Hematopoietic multipotent progenitor cell treated with erythropoietin and hydrocortisone succinate and interleukin-3 and kit ligand, for 8 days (in vitro differentiated cells): ENCODE measurements around the gene VPS25.
"Not testable (repeated sequence)": the region's sequence is repeated elsewhere in the genome, so short reads cannot be mapped to it uniquely, and the experiment has no call there.

Experiments used
- DNase-seq: peaks from one replicate; pipeline ENCODE4 v3.0.0-alpha.2; 2015

VPS25 gene

GRCh38 chr17:42769964-42770363, 3.3 kb upstream of the VPS25 start:
- not testable (repeated sequence) for DNase-seq

GRCh38 chr17:42772945-42773289, 332 bp upstream of the VPS25 start:
- DNase-seq, result no peak

- no peak for DNase-seq
These were observed 957 bp downstream of the VPS25 start for GRCh38 chr17:42774066-42774745.

- DNase-seq, result peak; percentile 16
These were observed 2.4 kb downstream of the VPS25 start for GRCh38 chr17:42775534-42776098.

GRCh38 chr17:42778570-42778969, 5.3 kb downstream of the VPS25 start:
- DNase-seq, result no peak

GRCh38 chr17:42779304-42779935, 6.2 kb downstream of the VPS25 start:
- DNase-seq, result no peak

- DNase-seq, result no peak
These were observed 6.9 kb downstream of the VPS25 start, which contains the start of gene WNK4 for GRCh38 chr17:42779936-42780850. Gene WNK4 (plus strand): TSS chr17:42780610. CDS start chr17:42780699, 89 bp downstream.

- DNase-seq, result no peak
These were observed 7.8 kb downstream of the VPS25 start for GRCh38 chr17:42780851-42781638.

- DNase-seq, result no peak
These were observed 8.5 kb downstream of the VPS25 start for GRCh38 chr17:42781639-42782165.

- no peak for DNase-seq
These were observed 9.2 kb downstream of the VPS25 start for GRCh38 chr17:42782166-42783061.

- no peak for DNase-seq
These were observed 10.0 kb downstream of the VPS25 start for GRCh38 chr17:42783062-42783790.

- DNase-seq, result no peak
These were observed 10.5 kb downstream of the VPS25 start for GRCh38 chr17:42783791-42784138.

GRCh38 chr17:42784409-42784808, 11.2 kb downstream of the VPS25 start:
- DNase-seq, result no peak

GRCh38 chr17:42784811-42785592, 11.8 kb downstream of the VPS25 start:
- DNase-seq, result no peak

GRCh38 chr17:42787266-42787665, 14.0 kb downstream of the VPS25 start:
- DNase-seq, result no peak

- no peak for DNase-seq
These were observed 18.7 kb downstream of the VPS25 start for GRCh38 chr17:42791948-42792347.

- no peak for DNase-seq
These were observed 19.3 kb downstream of the VPS25 start for GRCh38 chr17:42792545-42792944.

GRCh38 chr17:42795061-42795460, 21.8 kb downstream of the VPS25 start:
- DNase-seq, result no peak

- no peak for DNase-seq
These were observed 22.2 kb downstream of the VPS25 start for GRCh38 chr17:42795465-42795864.
